ENCODE results near the gene HPS1.

The HPS1 gene

DNA sequence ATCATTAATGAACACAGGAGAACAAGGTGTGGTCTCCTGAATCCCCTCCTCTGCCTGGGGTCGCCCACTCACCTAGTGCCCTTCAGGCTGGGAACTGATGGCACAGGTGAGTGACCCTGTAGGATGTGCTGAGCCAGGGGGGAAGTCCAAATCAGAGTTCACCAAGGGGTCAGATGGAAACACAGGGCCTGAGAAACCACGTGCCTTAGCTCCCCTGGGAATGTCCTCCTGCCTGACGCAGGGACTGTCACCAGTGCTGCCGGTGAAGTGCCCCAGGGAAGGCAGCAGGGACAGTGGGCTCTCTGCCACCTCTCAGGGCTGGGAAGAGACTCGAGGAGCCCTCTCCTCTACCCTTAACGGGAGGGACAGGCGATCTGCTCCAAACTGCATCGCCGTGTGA lies 25.9 kb downstream of the HPS1 start:
- Histone ChIP-seq H3K9me3 (ENCODE audit: control insufficient read depth in 1 of 2, low read length in 2 of 2) (no peaks in the 10 kb centered on the region), H3K36me3 (ENCODE audit: control insufficient read depth in 1 of 2, insufficient read depth in 2 of 2, low read length in 2 of 2) (peaks cover 27 to 64% of the 10 kb centered on the region in 2 donors), H3K4me1 (ENCODE audit: control insufficient read depth in 1 of 2, insufficient read depth in 2 of 2, low read length in 2 of 2) (peaks cover 0 to 2% of the 10 kb centered on the region in 2 donors), H3K27ac (ENCODE audit: low read depth, low read length) (no peak overlapping the region), H3K4me3 (ENCODE audit: low read depth in 1 of 2, low read length in 2 of 2) (no peak overlapping the region), H3K9ac (ENCODE audit: low read depth in 1 of 2, low read length in 2 of 2) (no peak overlapping the region), H3K27me3 (ENCODE audit: control insufficient read depth in 1 of 2, insufficient read depth in 2 of 2, low read length in 2 of 2) (no peaks in the 10 kb centered on the region)

DNA sequence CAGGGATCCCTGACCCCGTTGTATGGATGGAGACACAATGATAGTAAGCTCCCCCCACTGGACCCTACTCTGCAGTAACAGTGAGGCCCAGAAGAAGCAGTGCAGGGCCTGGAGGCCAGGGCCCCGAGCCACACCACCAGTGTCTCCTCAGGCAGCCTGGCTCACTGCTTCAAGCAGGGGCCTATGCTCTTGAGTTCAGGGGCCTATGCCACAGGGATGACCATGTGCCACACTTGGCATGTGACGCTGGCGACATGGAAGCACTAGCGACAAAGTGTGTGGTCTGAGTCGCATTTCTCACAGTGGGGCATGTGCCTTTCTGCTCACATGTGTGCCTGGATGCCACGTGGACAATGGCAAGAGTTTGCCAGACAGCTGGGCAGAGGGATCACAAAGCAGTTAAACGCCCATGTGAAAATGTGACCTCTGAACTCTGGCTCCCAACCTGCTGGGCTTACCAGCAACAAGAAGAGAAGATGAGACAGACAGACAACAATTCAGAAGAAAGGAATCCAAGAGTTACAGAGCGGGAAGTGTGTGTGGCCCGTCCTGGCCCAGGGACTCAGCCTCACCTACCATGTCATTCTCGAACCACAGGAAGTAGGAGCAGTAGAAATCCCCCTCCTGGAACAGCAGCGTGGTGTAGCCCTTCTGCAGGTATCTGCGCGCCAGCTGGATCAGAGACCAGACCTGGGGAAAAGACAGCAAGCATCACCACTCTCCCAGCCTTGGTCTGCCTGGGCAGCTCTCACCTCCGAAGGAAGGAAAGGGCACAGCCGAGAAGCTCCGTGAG lies 27.1 kb downstream of the HPS1 start:
- no peak overlapping the region for H3K4me3 ChIP-seq (ENCODE audit: low read depth in 1 of 2, low read length in 2 of 2)
- H3K36me3 ChIP-seq (ENCODE audit: control insufficient read depth in 1 of 2, insufficient read depth in 2 of 2, low read length in 2 of 2) = peaks cover 27 to 54% of the 10 kb centered on the region in 2 donors
- H3K9ac ChIP-seq (ENCODE audit: low read depth in 1 of 2, low read length in 2 of 2) = no peak overlapping the region
- H3K27me3 ChIP-seq (ENCODE audit: control insufficient read depth in 1 of 2, insufficient read depth in 2 of 2, low read length in 2 of 2) = no peaks in the 10 kb centered on the region
- H3K4me1 ChIP-seq (ENCODE audit: control insufficient read depth in 1 of 2, insufficient read depth in 2 of 2, low read length in 2 of 2) = peaks cover 10 to 12% of the 10 kb centered on the region in 2 donors
- H3K9me3 ChIP-seq (ENCODE audit: control insufficient read depth in 1 of 2, low read length in 2 of 2) = no peaks in the 10 kb centered on the region
- no peak overlapping the region for H3K27ac ChIP-seq (ENCODE audit: low read depth, low read length)

DNA sequence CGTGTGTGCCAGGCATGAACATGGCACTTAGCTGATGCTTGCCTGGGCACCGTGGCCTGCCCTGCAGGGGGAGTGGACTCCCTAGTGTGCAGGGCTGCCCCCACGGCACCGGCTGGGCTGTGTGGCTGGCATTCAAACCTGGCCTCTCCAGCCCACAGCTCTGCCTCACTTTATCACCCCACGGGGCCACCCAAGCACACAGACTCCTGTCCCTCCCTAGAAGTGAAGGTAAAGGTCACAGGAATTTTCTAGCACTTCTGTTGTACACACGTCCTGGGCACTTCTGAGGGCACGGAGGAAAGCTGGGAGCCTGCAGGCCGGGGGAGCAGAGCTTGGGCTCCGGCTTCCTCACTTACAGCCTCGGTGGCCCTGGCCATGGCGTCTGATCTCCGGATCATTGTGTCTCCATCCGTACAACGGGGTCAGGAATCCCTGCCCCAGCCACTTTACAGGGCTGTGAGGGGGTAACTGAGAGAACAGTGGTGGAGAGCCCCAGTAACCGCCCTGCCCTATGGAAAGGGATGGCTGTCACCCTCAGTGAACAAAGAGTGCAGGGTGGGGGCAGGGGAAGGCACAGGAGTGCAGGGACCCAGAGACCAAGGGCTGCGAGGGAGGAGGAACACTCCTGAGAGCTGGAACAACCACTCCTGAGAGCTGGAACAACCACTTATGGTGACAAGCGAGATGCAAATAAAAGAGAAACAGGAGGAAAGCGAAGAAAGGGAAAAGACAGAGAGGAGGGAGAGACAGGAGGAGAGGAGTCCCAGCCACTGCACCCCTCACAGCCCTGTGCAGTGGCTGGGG lies 27.9 kb downstream of the HPS1 start:
- Histone ChIP-seq H3K27ac (ENCODE audit: low read depth, low read length) (no peak overlapping the region), H3K36me3 (ENCODE audit: control insufficient read depth in 1 of 2, insufficient read depth in 2 of 2, low read length in 2 of 2) (peaks cover 27 to 51% of the 10 kb centered on the region in 2 donors), H3K9me3 (ENCODE audit: control insufficient read depth in 1 of 2, low read length in 2 of 2) (no peaks in the 10 kb centered on the region)

DNA sequence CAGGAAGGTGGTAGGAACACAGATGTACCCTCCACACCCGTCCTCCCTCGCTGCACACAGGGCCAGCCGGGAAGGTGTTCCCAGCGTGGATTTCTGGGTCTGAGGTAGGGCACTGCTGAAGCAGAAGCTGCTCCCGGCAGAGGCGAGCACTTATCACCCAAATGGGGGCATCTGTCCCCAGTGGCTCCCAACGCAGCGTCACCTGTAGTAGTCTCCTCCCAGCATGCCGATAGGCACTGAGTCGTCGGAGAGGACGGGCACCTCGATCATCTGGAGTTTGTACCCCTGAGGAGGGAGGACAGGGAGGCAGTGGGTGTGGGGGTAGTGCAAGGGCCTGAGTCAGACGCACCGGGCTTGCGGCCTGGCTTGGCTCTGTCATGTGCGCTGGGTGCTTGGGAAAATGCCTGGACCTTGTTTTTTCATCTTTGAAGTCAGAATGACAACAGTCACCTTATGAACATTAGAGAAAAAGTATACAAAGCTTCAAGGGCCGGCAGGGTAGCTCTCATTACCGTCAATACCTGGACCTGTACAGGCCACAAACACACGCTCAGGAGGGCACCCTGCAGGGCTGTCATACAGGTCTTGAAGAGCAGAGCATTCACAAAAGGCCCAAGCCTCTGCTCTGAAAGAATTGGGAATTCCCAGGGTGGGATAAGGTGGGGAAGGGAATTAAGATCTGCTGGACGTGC lies 28.6 kb downstream of the HPS1 start:
- H3K4me1 ChIP-seq (ENCODE audit: control insufficient read depth in 1 of 2, insufficient read depth in 2 of 2, low read length in 2 of 2) = peaks cover 16 to 19% of the 10 kb centered on the region in 2 donors
- no peak overlapping the region for H3K4me3 ChIP-seq (ENCODE audit: low read depth in 1 of 2, low read length in 2 of 2)
- H3K9ac ChIP-seq (ENCODE audit: low read depth in 1 of 2, low read length in 2 of 2) = no peak overlapping the region
- H3K27me3 ChIP-seq (ENCODE audit: control insufficient read depth in 1 of 2, insufficient read depth in 2 of 2, low read length in 2 of 2) = no peaks in the 10 kb centered on the region
- peaks cover 27 to 44% of the 10 kb centered on the region in 2 donors for H3K36me3 ChIP-seq (ENCODE audit: control insufficient read depth in 1 of 2, insufficient read depth in 2 of 2, low read length in 2 of 2)
- H3K27ac ChIP-seq (ENCODE audit: low read depth, low read length) = no peak overlapping the region
- no peaks in the 10 kb centered on the region for H3K9me3 ChIP-seq (ENCODE audit: control insufficient read depth in 1 of 2, low read length in 2 of 2)

More for the DNA sequence above, 27.9 kb downstream of the HPS1 start:
- Histone ChIP-seq H3K27me3 (ENCODE audit: control insufficient read depth in 1 of 2, insufficient read depth in 2 of 2, low read length in 2 of 2) (no peaks in the 10 kb centered on the region), H3K4me3 (ENCODE audit: low read depth in 1 of 2, low read length in 2 of 2) (no peak overlapping the region), H3K4me1 (ENCODE audit: control insufficient read depth in 1 of 2, insufficient read depth in 2 of 2, low read length in 2 of 2) (peaks cover 16 to 19% of the 10 kb centered on the region in 2 donors), H3K9ac (ENCODE audit: low read depth in 1 of 2, low read length in 2 of 2) (no peak overlapping the region)

DNA sequence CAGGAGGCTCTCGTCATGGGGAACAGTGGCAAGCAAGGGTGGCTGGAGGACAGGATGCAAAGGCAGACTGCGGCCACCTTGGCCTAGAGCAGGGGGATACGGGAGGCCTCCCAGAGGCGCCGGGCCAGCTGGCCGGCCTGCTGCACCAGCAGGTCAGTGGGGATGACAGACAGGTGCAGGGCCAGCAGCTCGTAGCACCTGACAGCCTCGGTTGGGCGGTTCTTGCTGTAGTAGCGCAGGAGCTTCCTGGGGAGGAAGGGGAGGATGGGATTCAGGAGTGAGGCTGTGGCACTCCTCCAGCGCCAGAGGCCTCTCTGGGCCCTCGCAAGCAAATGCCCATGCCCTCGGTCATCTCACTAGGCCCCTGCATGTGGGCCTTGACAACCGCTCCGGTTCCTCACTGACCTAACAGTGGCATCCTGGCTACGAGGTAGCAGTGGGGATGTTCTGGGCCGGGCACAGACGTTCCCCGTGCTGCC lies 29.2 kb downstream of the HPS1 start:
- no peaks in the 10 kb centered on the region for H3K27me3 ChIP-seq (ENCODE audit: control insufficient read depth in 1 of 2, insufficient read depth in 2 of 2, low read length in 2 of 2)
- no peaks in the 10 kb centered on the region for H3K9me3 ChIP-seq (ENCODE audit: control insufficient read depth in 1 of 2, low read length in 2 of 2)
- H3K36me3 ChIP-seq (ENCODE audit: control insufficient read depth in 1 of 2, insufficient read depth in 2 of 2, low read length in 2 of 2) = peaks cover 24 to 39% of the 10 kb centered on the region in 2 donors
- peaks cover 16 to 19% of the 10 kb centered on the region in 2 donors for H3K4me1 ChIP-seq (ENCODE audit: control insufficient read depth in 1 of 2, insufficient read depth in 2 of 2, low read length in 2 of 2)
- no peak overlapping the region for H3K9ac ChIP-seq (ENCODE audit: low read depth in 1 of 2, low read length in 2 of 2)
- H3K4me3 ChIP-seq (ENCODE audit: low read depth in 1 of 2, low read length in 2 of 2) = no peak overlapping the region
- no peak overlapping the region for H3K27ac ChIP-seq (ENCODE audit: low read depth, low read length)

DNA sequence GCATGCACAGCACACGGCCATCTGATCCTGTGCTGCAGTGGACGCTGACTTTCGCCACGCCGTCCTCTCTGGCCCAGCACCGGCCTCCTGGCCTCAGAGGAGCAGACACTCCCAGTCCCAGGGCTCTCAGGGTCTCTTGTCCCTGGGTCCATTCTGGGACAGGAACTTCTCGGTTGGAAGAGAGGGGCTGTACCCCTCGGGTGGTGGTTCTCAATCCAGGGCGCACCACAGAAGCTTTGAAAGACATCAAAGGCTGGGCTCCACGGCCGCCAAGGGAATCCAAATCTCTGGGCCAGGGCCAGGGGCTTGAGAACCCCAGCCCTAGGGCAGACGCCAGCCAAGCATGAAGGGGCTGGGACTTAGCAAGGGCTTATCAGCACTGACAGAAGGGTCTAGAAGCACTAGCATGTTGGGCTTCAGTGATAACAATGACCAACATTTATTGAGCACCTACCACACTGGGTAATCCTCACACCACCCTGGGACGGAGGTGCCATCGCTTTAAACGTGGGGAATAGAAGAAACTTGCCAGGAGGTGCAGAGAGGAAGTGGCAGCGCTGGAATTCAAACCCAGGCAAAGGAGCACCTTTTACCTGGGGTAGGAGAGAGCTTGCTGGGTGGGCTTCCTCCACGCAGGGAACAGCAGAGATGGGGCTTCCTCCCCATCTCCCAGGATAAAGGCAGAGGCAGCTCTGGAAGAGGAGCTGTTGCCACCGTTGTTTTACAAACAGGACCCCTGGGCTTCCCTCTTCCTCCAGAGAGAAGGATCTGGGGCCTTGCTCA lies 29.9 kb downstream of the HPS1 start:
- peaks cover 16 to 19% of the 10 kb centered on the region in 2 donors for H3K4me1 ChIP-seq (ENCODE audit: control insufficient read depth in 1 of 2, insufficient read depth in 2 of 2, low read length in 2 of 2)
- H3K27ac ChIP-seq (ENCODE audit: low read depth, low read length) = no peak overlapping the region
- no peaks in the 10 kb centered on the region for H3K9me3 ChIP-seq (ENCODE audit: control insufficient read depth in 1 of 2, low read length in 2 of 2)
- H3K36me3 ChIP-seq (ENCODE audit: control insufficient read depth in 1 of 2, insufficient read depth in 2 of 2, low read length in 2 of 2) = peaks cover 23 to 32% of the 10 kb centered on the region in 2 donors
- H3K27me3 ChIP-seq (ENCODE audit: control insufficient read depth in 1 of 2, insufficient read depth in 2 of 2, low read length in 2 of 2) = no peaks in the 10 kb centered on the region
- no peak overlapping the region for H3K9ac ChIP-seq (ENCODE audit: low read depth in 1 of 2, low read length in 2 of 2)
- no peak overlapping the region for H3K4me3 ChIP-seq (ENCODE audit: low read depth in 1 of 2, low read length in 2 of 2)

DNA sequence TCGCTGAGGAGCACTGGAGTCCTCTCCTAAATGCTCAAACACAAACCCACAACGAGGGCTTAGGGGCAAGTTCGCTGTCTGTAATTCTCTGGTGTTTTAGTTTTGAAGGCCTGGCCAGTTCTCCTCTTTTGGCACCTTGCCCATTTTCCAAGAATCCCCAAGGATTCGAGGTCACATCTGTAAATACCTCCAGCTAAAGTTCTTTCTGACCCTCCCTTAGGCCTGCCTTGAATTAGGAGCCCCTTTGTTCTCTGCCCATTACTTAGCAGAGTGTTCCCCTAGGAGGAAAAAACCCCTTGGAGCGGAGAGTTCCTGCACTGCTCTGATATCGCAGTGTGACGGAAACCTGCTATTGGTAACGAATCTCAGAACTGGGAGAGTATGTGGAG lies 31.0 kb downstream of the HPS1 start:
- H3K9me3 ChIP-seq (ENCODE audit: control insufficient read depth in 1 of 2, low read length in 2 of 2) = no peaks in the 10 kb centered on the region
- H3K27me3 ChIP-seq (ENCODE audit: control insufficient read depth in 1 of 2, insufficient read depth in 2 of 2, low read length in 2 of 2) = no peaks in the 10 kb centered on the region
- peaks cover 23 to 32% of the 10 kb centered on the region in 2 donors for H3K36me3 ChIP-seq (ENCODE audit: control insufficient read depth in 1 of 2, insufficient read depth in 2 of 2, low read length in 2 of 2)
- no peak overlapping the region for H3K27ac ChIP-seq (ENCODE audit: low read depth, low read length)
- no peak overlapping the region for H3K4me3 ChIP-seq (ENCODE audit: low read depth in 1 of 2, low read length in 2 of 2)
- peaks cover 16 to 19% of the 10 kb centered on the region in 2 donors for H3K4me1 ChIP-seq (ENCODE audit: control insufficient read depth in 1 of 2, insufficient read depth in 2 of 2, low read length in 2 of 2)
- H3K9ac ChIP-seq (ENCODE audit: low read depth in 1 of 2, low read length in 2 of 2) = no peak overlapping the region

DNA sequence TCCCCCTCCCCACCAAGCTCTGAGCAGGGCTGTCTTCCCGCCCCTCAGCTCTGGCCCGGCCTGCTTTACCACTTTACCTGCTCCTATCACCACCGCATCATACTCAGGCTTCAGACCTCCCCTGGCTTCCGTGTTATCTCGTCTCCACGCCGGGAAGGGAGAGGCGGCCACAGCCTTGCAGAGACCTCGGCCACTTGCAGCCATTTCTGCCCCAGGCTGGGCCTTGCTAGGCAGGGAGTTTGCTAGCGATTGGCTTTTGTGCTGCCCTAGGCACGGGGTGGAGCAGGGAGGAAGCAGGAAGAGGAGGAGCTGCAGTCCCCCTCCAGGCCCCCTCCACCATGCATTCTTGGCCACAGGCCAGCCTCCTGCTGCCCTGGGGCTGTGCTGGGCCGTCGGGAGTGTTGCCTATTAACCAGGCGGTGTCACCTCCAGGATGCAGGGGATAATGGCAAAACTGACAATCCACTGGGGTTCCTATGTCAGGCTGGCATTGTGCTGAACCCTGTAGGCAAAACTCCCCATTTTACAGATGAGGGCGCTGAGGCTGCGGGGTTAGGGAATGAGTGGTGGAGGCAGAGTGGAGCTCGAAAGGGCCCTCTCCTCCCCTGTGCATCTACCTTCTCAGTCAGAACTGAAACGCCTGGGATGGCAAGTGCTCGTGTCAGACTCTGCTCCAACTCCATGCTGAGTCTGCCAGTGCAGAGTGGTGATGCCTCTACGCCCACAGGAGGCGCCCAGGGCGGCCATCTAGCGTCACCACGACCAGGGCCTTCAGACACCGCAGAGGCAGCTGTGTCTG lies 31.6 kb downstream of the HPS1 start, which contains the start of gene PYROXD2:
PYROXD2 (minus strand) TSS at position 251 of the 799 bp plus-strand sequence; CDS start at position 204, 47 bp downstream.
- Histone ChIP-seq H3K36me3 (ENCODE audit: control insufficient read depth in 1 of 2, insufficient read depth in 2 of 2, low read length in 2 of 2) (peaks cover 21 to 30% of the 10 kb centered on the region in 2 donors), H3K9me3 (ENCODE audit: control insufficient read depth in 1 of 2, low read length in 2 of 2) (no peaks in the 10 kb centered on the region), H3K4me1 (ENCODE audit: control insufficient read depth in 1 of 2, insufficient read depth in 2 of 2, low read length in 2 of 2) (peaks cover 16 to 19% of the 10 kb centered on the region in 2 donors), H3K27me3 (ENCODE audit: control insufficient read depth in 1 of 2, insufficient read depth in 2 of 2, low read length in 2 of 2) (no peaks in the 10 kb centered on the region), H3K27ac (ENCODE audit: low read depth, low read length) (peak within 1 kb of the TSS; percentile 25), H3K9ac (ENCODE audit: low read depth in 1 of 2, low read length in 2 of 2) (peak within 1 kb of the TSS; percentile 58 to 60), H3K4me3 (ENCODE audit: low read depth in 1 of 2, low read length in 2 of 2) (peak within 1 kb of the TSS; percentile 73 to 82)

DNA sequence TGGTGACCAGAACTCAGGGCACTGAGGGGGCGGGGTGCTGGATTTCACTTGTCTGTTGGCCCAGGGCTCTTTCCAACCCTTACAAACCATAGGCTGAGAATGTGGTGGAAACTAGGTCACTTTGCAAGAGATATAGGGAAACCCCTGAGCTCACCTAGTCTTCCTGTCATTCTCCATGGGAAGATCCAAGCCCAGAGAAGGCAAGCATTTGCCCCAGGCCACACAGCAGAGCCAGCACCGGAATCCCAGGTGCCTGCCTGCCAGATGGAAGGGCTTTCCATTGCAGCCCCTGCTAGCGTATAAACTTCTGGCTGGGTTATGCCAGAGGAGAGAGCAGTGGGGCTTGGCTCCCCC lies 32.2 kb downstream of the HPS1 start:
- Histone ChIP-seq H3K36me3 (ENCODE audit: control insufficient read depth in 1 of 2, insufficient read depth in 2 of 2, low read length in 2 of 2) (peaks cover 15 to 24% of the 10 kb centered on the region in 2 donors), H3K27ac (ENCODE audit: low read depth, low read length) (peak overlapping the region; percentile 25), H3K9me3 (ENCODE audit: control insufficient read depth in 1 of 2, low read length in 2 of 2) (no peaks in the 10 kb centered on the region), H3K4me1 (ENCODE audit: control insufficient read depth in 1 of 2, insufficient read depth in 2 of 2, low read length in 2 of 2) (peaks cover 16 to 19% of the 10 kb centered on the region in 2 donors), H3K9ac (ENCODE audit: low read depth in 1 of 2, low read length in 2 of 2) (peak overlapping the region; percentile 58 to 60), H3K4me3 (ENCODE audit: low read depth in 1 of 2, low read length in 2 of 2) (peak overlapping the region; percentile 73 to 82), H3K27me3 (ENCODE audit: control insufficient read depth in 1 of 2, insufficient read depth in 2 of 2, low read length in 2 of 2) (no peaks in the 10 kb centered on the region)
